MM.1S (cell line): ENCODE data around the gene OAS2.

Experiments used
- EZH2 ChIP-seq: fragments of 300-600 bp; sonication (generic); optimal IDR thresholded peaks from 2 replicates; pipeline ENCODE3; 2017; ENCODE audit warnings: low read depth, mild to moderate bottlenecking, antibody characterized with exemption, low read length, mixed read lengths
- EZH2phosphoT487 ChIP-seq: fragments of 300-600 bp; sonication (generic); IDR thresholded peaks from 2 replicates; pipeline ENCODE4 v1.6.1; 2018; ENCODE audit warnings: antibody characterized with exemption, low read length
- TF ChIP-seq, protein P1 (sequence below): fragments of 300-600 bp; sonication (generic); IDR thresholded peaks from 2 replicates; pipeline ENCODE4 v1.5.1; 2016; ENCODE audit warnings: antibody characterized with exemption, low read length, mixed read lengths

DNA sequence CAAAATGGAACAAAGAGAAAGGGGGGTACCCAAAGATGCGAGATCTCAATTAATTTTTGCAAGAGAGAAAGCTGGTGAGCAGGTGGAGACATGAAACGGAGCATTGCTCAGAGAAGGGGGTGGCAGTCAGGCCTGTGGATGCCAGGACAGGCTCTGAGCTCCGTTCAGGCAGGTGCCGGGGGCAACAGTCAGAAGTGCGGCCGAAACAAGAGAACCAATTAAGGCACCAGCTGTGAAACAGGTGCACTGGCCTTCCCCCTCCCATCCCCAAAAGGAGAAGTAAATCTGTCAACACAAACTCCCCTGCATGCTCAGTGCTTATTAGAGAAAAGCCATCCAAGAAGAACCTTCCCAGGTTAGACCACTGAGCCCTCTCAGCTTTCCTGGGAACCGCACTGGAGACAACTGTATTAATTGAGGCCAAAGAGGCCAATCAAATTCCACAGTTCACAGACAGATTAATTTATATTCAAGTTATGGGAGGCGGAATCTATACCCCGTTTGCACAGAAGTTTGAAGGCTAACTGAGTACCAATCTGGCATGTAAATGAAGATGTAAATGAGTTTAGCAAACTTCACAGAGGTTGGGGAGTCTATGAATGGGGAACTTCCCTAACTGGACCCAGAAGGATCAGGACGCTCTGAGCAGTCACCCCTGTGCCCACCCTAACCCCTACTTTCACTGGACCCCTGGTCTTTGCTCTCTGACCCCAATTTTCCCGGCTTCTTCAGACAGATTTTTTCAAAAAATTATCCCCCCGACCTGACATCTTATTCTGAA, 20.9 kb downstream of the OAS2 start:
- TF ChIP-seq, protein P1, sequence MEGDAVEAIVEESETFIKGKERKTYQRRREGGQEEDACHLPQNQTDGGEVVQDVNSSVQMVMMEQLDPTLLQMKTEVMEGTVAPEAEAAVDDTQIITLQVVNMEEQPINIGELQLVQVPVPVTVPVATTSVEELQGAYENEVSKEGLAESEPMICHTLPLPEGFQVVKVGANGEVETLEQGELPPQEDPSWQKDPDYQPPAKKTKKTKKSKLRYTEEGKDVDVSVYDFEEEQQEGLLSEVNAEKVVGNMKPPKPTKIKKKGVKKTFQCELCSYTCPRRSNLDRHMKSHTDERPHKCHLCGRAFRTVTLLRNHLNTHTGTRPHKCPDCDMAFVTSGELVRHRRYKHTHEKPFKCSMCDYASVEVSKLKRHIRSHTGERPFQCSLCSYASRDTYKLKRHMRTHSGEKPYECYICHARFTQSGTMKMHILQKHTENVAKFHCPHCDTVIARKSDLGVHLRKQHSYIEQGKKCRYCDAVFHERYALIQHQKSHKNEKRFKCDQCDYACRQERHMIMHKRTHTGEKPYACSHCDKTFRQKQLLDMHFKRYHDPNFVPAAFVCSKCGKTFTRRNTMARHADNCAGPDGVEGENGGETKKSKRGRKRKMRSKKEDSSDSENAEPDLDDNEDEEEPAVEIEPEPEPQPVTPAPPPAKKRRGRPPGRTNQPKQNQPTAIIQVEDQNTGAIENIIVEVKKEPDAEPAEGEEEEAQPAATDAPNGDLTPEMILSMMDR = no peak
- TF ChIP-seq EZH2phosphoT487 (no peak), EZH2 (no peak)
